Measurements from ENCODE around the gene USPL1.
"Not testable (repeated sequence)": the region's sequence is repeated elsewhere in the genome, so short reads cannot be mapped to it uniquely, and the experiment has no call there.

USPL1 gene

GRCh38 chr13:30639671-30640070 is 22.0 kb downstream of the USPL1 start:
- Histone ChIP-seq H3K27ac (no peak overlapping the region), H3K27me3 (replicated peaks) (no peaks in the 10 kb centered on the region), H3K4me3 (ENCODE audit: low read depth, low read length) (no peak overlapping the region), H3K36me3 (replicated peaks) (peaks cover 24% of the 10 kb centered on the region)
- DNase-seq: no peak
- TF ChIP-seq CTCF (IDR thresholded peaks at IDR 0.05; ENCODE audit: low read depth, low read length, missing control alignments): no peak
- in situ Hi-C loops (cut with HindIII; ENCODE audit: low pct_ligation_motif_present, low sequenced_read_pairs): no loop called here

- in situ Hi-C loops (cut with HindIII; ENCODE audit: low pct_ligation_motif_present, low sequenced_read_pairs); H3K4me3 ChIP-seq (ENCODE audit: low read depth, low read length); H3K27me3 ChIP-seq (replicated peaks); DNase-seq; H3K27ac ChIP-seq: not testable (repeated sequence)
- peaks cover 32% of the 10 kb centered on the region for H3K36me3 ChIP-seq (replicated peaks)
Observed at GRCh38 chr13:30641173-30641572, 23.5 kb downstream of the USPL1 start.

GRCh38 chr13:30645629-30646028 is 27.9 kb downstream of the USPL1 start:
- in situ Hi-C loops (cut with HindIII; ENCODE audit: low pct_ligation_motif_present, low sequenced_read_pairs): no loop called here
- no peaks in the 10 kb centered on the region for H3K27me3 ChIP-seq (replicated peaks)
- H3K36me3 ChIP-seq (replicated peaks): peaks cover 64% of the 10 kb centered on the region
- no peak overlapping the region for H3K4me3 ChIP-seq (ENCODE audit: low read depth, low read length)
- H3K27ac ChIP-seq: no peak overlapping the region
- no peak for TF ChIP-seq CTCF (IDR thresholded peaks at IDR 0.05; ENCODE audit: low read depth, low read length, missing control alignments)
- DNase-seq: no peak

GRCh38 chr13:30647420-30647819 is 29.7 kb downstream of the USPL1 start:
- DNase-seq: no peak
- no peaks in the 10 kb centered on the region for H3K27me3 ChIP-seq (replicated peaks)
- H3K36me3 ChIP-seq (replicated peaks): peaks cover 64% of the 10 kb centered on the region
- no peak overlapping the region for H3K27ac ChIP-seq
- no peak overlapping the region for H3K4me3 ChIP-seq (ENCODE audit: low read depth, low read length)
- in situ Hi-C loops (cut with HindIII; ENCODE audit: low pct_ligation_motif_present, low sequenced_read_pairs): no loop called here
- TF ChIP-seq CTCF (IDR thresholded peaks at IDR 0.05; ENCODE audit: low read depth, low read length, missing control alignments): no peak

GRCh38 chr13:30647824-30648521 is 30.3 kb downstream of the USPL1 start:
- no peak overlapping the region for H3K27ac ChIP-seq
- H3K4me3 ChIP-seq (ENCODE audit: low read depth, low read length): no peak overlapping the region
- no peak for TF ChIP-seq CTCF (IDR thresholded peaks at IDR 0.05; ENCODE audit: low read depth, low read length, missing control alignments)
- no peak for DNase-seq
- in situ Hi-C loops (cut with HindIII; ENCODE audit: low pct_ligation_motif_present, low sequenced_read_pairs): no loop called here
- H3K27me3 ChIP-seq (replicated peaks): no peaks in the 10 kb centered on the region
- peaks cover 63% of the 10 kb centered on the region for H3K36me3 ChIP-seq (replicated peaks)

GRCh38 chr13:30648522-30649012 is 30.8 kb downstream of the USPL1 start:
- no peaks in the 10 kb centered on the region for H3K27me3 ChIP-seq (replicated peaks)
- no peak for DNase-seq
- peaks cover 62% of the 10 kb centered on the region for H3K36me3 ChIP-seq (replicated peaks)
- TF ChIP-seq CTCF (IDR thresholded peaks at IDR 0.05; ENCODE audit: low read depth, low read length, missing control alignments): no peak
- in situ Hi-C loops (cut with HindIII; ENCODE audit: low pct_ligation_motif_present, low sequenced_read_pairs): no loop called here
- no peak overlapping the region for H3K27ac ChIP-seq
- H3K4me3 ChIP-seq (ENCODE audit: low read depth, low read length): no peak overlapping the region

GRCh38 chr13:30651648-30652047 is 33.9 kb downstream of the USPL1 start:
- in situ Hi-C loops (cut with HindIII; ENCODE audit: low pct_ligation_motif_present, low sequenced_read_pairs); H3K4me3 ChIP-seq (ENCODE audit: low read depth, low read length); DNase-seq; H3K27me3 ChIP-seq (replicated peaks); H3K27ac ChIP-seq: not testable (repeated sequence)
- H3K36me3 ChIP-seq (replicated peaks): peaks cover 58% of the 10 kb centered on the region

Measured in brain microvascular endothelial cell (primary cell).